ENCODE results near the gene KCNMA1. TPM values are rescaled to one million over a fixed set of nuclear protein-coding genes. Genes with fewer than 3 reads are reported as not detected.

The KCNMA1 gene
- total and polyA plus RNA-seq, 10 of the 15 experiments (the other 5 are each of a cell fraction or from before 2014, with no cell fraction given), result 8.5 to 77.0 (median 21.3) TPM

DNA sequence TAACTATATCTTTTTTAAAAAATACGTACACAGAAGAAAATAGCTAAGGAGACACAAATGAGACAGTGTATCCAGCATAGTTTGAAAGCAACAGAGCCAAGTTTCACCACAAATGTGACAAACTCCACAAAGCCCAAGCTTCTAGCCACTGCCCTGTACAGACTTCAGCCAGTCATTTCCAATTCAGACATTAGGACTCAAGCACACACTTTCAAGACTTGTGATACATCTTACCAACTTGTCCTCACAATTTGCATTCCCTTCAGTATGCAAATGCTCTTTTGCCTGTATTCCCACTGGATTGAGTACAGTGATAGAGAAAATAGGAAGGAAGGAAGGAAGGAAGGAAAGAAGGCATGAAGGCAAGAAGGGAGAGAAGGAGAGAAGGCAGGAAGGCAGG, 510.4 kb downstream of the KCNMA1 start:
- H3K4me3 ChIP-seq, result no peak overlapping the region
- ChIA-PET CTCF (no interaction called here), RAD21 (ENCODE audit: unreplicated experiment) (no interaction called here), POLR2A (no interaction called here), SMC1A (ENCODE audit: uncharacterized antibody, unreplicated experiment) (no interaction called here)
- TF ChIP-seq BRCA1 (IDR thresholded peaks at IDR 0.05; ENCODE audit: low read depth, low read length), result no peak
- ATAC-seq (no peak), DNase-seq (ENCODE audit: low read depth, low spot score) (no peak), FAIRE-seq (no peak)
- BruUV-seq (replicated peaks), result no TSS peak
- H3K9ac ChIP-seq (ENCODE audit: control insufficient read depth, insufficient read depth, low read length), result no peak overlapping the region
- H3K9me3 ChIP-seq (replicated peaks; ENCODE audit: control insufficient read depth, insufficient read depth, low read length), result no peaks in the 10 kb centered on the region
- in situ Hi-C loops (cut with MboI), result no loop called here
- no peaks in the 10 kb centered on the region for H4K20me1 ChIP-seq (ENCODE audit: control insufficient read depth, insufficient read depth)
- no peaks in the 10 kb centered on the region for H3K36me3 ChIP-seq (ENCODE audit: control insufficient read depth in 2 of 2, insufficient read depth in 2 of 2, low read length in 1 of 2)
- intact Hi-C loops (cut with micrococcal nuclease; ENCODE audit: unreplicated experiment), result no loop called here
- H3K4me1 ChIP-seq (ENCODE audit: control insufficient read depth, insufficient read depth, low read length), result no peaks in the 10 kb centered on the region
- H3K4me2 ChIP-seq (ENCODE audit: control insufficient read depth, insufficient read depth), result no peak overlapping the region
- H3K27me3 ChIP-seq (replicated peaks in 1 of 2; ENCODE audit: control insufficient read depth in 2 of 2, insufficient read depth in 2 of 2, low read length in 1 of 2), result no peaks in the 10 kb centered on the region
- no peak overlapping the region for H3K27ac ChIP-seq (ENCODE audit: control insufficient read depth, insufficient read depth)
- no peaks in the 10 kb centered on the region for H3K79me2 ChIP-seq (ENCODE audit: control insufficient read depth, insufficient read depth, low read length)
- no peak overlapping the region for H2AFZ ChIP-seq (ENCODE audit: control insufficient read depth, low read depth, low read length)
- WGBS (ENCODE audit: insufficient coverage, insufficient replicate concordance, low lambda C conversion rate, missing lambda C conversion rate), result 43% methylated on average over 1 of the region's 1 CpG

- no peak overlapping the region for H3K9ac ChIP-seq (ENCODE audit: control insufficient read depth, insufficient read depth, low read length)
- no TSS peak for BruUV-seq (replicated peaks)
- H3K27me3 ChIP-seq (replicated peaks in 1 of 2; ENCODE audit: control insufficient read depth in 2 of 2, insufficient read depth in 2 of 2, low read length in 1 of 2), result no peaks in the 10 kb centered on the region
- no peaks in the 10 kb centered on the region for H3K79me2 ChIP-seq (ENCODE audit: control insufficient read depth, insufficient read depth, low read length)
- intact Hi-C loops (cut with micrococcal nuclease; ENCODE audit: unreplicated experiment) (no loop called here), in situ Hi-C loops (cut with MboI) (no loop called here)
- no peak overlapping the region for H3K4me3 ChIP-seq
- no peak for TF ChIP-seq JUND (IDR thresholded peaks at IDR 0.05; ENCODE audit: low read depth, low read length)
- TF ChIP-seq GATAD2B (conservative IDR thresholded peaks at IDR 0.05; ENCODE audit: low read depth), result no peak
- no peak for TF ChIP-seq MYB (IDR thresholded peaks at IDR 0.05; ENCODE audit: borderline replicate concordance, low read depth, low read length)
- TF ChIP-seq TBL1XR1 (IDR thresholded peaks at IDR 0.05; ENCODE audit: low read depth, low read length), result no peak
- TF ChIP-seq MAX (IDR thresholded peaks at IDR 0.05; ENCODE audit: low read depth, low read length), result no peak
- TF ChIP-seq, protein P1, sequence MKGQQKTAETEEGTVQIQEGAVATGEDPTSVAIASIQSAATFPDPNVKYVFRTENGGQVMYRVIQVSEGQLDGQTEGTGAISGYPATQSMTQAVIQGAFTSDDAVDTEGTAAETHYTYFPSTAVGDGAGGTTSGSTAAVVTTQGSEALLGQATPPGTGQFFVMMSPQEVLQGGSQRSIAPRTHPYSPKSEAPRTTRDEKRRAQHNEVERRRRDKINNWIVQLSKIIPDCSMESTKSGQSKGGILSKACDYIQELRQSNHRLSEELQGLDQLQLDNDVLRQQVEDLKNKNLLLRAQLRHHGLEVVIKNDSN (IDR thresholded peaks at IDR 0.05; ENCODE audit: borderline replicate concordance, extremely low read length, insufficient read depth, low read depth, low read length), result no peak
- no peak for TF ChIP-seq ZNF217 (IDR thresholded peaks at IDR 0.05)
- no peak for TF ChIP-seq NFXL1 (IDR thresholded peaks at IDR 0.05; ENCODE audit: borderline replicate concordance)
- TF ChIP-seq ETV6 (conservative IDR thresholded peaks at IDR 0.05 in 1 of 2, IDR thresholded peaks at IDR 0.05 in 1 of 2; ENCODE audit: borderline replicate concordance in 1 of 2, low read depth in 1 of 2), result no peak
- no peak for TF ChIP-seq SMAD1 (IDR thresholded peaks at IDR 0.05; ENCODE audit: low read depth, partially characterized antibody)
- TF ChIP-seq ELK1 (IDR thresholded peaks at IDR 0.05; ENCODE audit: low read depth, low read length), result no peak
- no peak for TF ChIP-seq NRF1 (conservative IDR thresholded peaks at IDR 0.05; ENCODE audit: low read depth, low read length)
- ATAC-seq, result no peak
- whole genome bisulfite sequencing (ENCODE audit: insufficient coverage, insufficient replicate concordance, low lambda C conversion rate, missing lambda C conversion rate), result 60% methylated on average over 4 of the region's 4 CpGs
- H3K4me1 ChIP-seq (ENCODE audit: control insufficient read depth, insufficient read depth, low read length), result no peaks in the 10 kb centered on the region
- DNase-seq (ENCODE audit: low read depth, low spot score), result no peak
- ChIA-PET POLR2A (no interaction called here), RAD21 (ENCODE audit: unreplicated experiment) (no interaction called here), SMC1A (ENCODE audit: uncharacterized antibody, unreplicated experiment) (no interaction called here), CTCF (no interaction called here)
- no peak overlapping the region for H3K4me2 ChIP-seq (ENCODE audit: control insufficient read depth, insufficient read depth)
- H3K27ac ChIP-seq (ENCODE audit: control insufficient read depth, insufficient read depth), result no peak overlapping the region
- FAIRE-seq, result no peak
- no peaks in the 10 kb centered on the region for H3K9me3 ChIP-seq (replicated peaks; ENCODE audit: control insufficient read depth, insufficient read depth, low read length)
- H4K20me1 ChIP-seq (ENCODE audit: control insufficient read depth, insufficient read depth), result no peaks in the 10 kb centered on the region
- no peaks in the 10 kb centered on the region for H3K36me3 ChIP-seq (ENCODE audit: control insufficient read depth in 2 of 2, insufficient read depth in 2 of 2, low read length in 1 of 2)
- no peak overlapping the region for H2AFZ ChIP-seq (ENCODE audit: control insufficient read depth, low read depth, low read length)
Observed at GRCh38 chr10:77125231-77125630, 512.4 kb downstream of the KCNMA1 start.
